Measurements from ENCODE around the gene RAMP1.
"Not testable (repeated sequence)": the region's sequence is repeated elsewhere in the genome, so short reads cannot be mapped to it uniquely, and the experiment has no call there.

RAMP1 gene

GRCh38 chr2:237942513-237942899 lies 83.1 kb downstream of the RAMP1 start:
- DNase-seq (ENCODE audit: extremely low read depth in 1 of 2, low read depth in 1 of 2), result no peak

DNA sequence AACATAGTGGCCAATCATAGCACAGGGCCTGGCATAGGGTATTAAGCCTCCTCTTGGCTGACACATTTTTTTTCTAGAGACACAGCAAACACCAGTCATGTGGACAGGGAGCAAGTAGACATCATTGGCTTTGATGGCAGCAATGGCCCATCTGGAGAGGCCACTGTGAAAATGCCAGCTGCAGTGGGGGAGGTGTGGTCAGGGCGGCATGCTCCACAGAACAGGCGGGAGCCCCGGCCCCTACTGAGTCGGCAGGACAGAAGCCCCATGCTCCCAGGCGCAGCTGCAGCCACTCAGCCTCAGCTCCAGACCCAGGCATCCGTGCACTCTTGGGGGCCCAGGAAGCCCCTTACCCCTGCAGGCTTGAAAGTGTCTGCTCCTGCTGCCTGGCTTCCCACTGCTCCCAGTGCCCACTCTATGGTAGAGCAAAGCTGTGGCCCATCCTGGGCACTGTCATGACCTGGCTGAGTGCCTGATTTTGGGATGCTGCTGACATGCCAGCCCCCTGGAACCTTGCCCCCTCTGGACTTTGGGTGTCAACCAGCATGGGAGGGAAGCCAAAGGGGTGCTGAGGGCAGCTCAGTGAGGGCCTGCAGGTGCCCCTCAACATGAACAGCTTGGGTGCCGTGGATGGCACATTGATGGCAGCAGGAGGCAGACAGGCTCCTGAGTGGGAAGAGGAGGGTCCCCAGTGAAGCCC lies 84.1 kb downstream of the RAMP1 start:
- DNase-seq (ENCODE audit: extremely low read depth in 1 of 2, low read depth in 1 of 2), result no peak

DNA sequence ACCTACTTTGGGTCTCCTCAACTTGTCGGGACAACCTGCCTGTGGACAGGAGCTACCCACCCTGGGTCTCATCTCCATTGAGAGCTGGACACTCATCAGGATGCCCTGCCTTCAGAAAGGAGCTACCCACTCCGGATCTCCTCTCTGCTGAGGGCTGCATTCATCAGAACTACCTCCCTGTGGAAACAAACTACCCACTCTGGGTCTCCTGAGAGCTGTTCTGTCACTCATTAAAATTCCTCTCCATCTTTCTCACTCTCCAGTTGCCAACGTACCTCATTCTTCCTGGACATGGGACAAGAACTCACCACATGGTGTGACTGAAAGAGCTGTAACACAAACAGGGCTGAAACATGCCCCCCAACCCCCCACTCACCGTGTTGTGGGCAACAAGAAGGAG lies 84.9 kb downstream of the RAMP1 start:
- no peak for DNase-seq (ENCODE audit: extremely low read depth in 1 of 2, low read depth in 1 of 2)

GRCh38 chr2:237946423-237946822 lies 87.0 kb downstream of the RAMP1 start:
- DNase-seq (ENCODE audit: extremely low read depth in 1 of 2, low read depth in 1 of 2), result no peak

- not testable (repeated sequence) for DNase-seq (ENCODE audit: extremely low read depth in 1 of 2, low read depth in 1 of 2)
Observed at GRCh38 chr2:237951354-237951753, 91.9 kb downstream of the RAMP1 start.

- no peak for DNase-seq (ENCODE audit: extremely low read depth in 1 of 2, low read depth in 1 of 2)
Observed at GRCh38 chr2:237951878-237952277, 92.5 kb downstream of the RAMP1 start.

- no peak for DNase-seq (ENCODE audit: extremely low read depth in 1 of 2, low read depth in 1 of 2)
Observed at GRCh38 chr2:237952851-237953250, 93.4 kb downstream of the RAMP1 start.

DNA sequence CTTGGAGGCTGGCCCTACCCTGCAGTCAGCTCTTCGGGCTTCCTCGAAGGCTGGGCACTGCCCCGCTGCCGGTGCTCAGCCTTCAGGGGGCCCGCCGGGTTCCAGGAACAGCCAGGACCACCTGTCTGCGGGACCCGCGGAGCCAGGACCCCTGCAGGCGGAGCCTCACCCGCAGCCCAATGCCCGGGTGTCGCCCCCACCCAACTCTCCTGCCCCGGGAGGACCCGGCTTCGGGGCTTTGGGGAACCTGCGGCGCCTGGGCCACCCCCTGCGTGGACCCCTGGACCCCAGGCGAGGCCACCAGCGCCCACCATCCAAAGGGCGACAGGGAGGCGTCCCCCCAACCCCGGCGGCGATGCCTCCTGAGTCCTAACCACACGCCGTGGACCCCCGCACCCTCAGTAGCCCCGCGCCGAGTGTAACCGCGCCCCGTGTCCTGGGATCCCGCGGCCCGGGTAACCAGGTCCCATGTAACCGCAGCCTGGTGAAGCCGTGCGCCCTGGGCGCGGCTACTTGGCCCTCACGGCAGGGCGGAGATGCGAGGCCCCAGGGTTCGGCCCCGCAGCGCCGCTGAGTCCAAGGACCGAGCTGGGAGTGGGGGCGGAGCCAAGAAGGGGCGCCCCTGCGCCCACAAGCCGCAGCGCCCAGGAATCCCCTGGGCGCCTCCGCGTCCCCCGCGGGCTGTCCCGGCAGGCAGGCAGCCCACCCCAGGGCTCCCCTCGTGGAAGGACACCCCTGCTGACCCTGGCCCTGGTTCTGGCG lies 96.4 kb downstream of the RAMP1 start:
- DNase-seq (ENCODE audit: extremely low read depth in 1 of 2, low read depth in 1 of 2), result no peak

GRCh38 chr2:237956402-237956736 lies 96.9 kb downstream of the RAMP1 start:
- DNase-seq (ENCODE audit: extremely low read depth in 1 of 2, low read depth in 1 of 2), result no peak

DNA sequence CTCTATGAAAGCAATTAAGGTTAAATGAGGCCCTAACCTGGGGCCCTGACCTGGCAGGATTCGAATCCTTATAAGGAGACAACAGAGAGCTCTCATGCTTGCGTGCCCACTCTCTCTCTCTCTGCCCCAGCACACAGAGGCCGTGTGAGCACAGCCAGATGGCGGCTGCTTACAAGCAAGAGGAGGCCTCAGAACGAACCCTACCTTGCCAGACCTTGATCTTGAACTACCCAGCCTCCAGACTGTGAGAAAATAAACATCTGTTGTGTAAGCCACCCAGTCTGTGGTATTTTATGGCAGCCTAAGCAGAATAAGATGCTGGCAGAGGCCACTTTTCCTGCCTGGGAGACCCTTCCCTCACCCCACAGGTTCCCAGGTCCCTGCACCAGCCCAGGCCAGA lies 102.2 kb downstream of the RAMP1 start:
- DNase-seq (ENCODE audit: extremely low read depth in 1 of 2, low read depth in 1 of 2), result no peak

All from stimulated activated CD8-positive, alpha-beta memory T cell treated with anti-CD3 and anti-CD28 coated beads, Interleukin-7, amount 100 ng/mL, for 48 hours (primary cell).